NCI-H146 (cell line): ENCODE data around the gene GARIN5B.
"Not testable (repeated sequence)": the region's sequence is repeated elsewhere in the genome, so short reads cannot be mapped to it uniquely, and the experiment has no call there.

Experiments used
- DNase-seq: peaks from one replicate; lab custom pipeline; 2025; lab: John Stamatoyannopoulos, UW

Gene GARIN5B

DNA sequence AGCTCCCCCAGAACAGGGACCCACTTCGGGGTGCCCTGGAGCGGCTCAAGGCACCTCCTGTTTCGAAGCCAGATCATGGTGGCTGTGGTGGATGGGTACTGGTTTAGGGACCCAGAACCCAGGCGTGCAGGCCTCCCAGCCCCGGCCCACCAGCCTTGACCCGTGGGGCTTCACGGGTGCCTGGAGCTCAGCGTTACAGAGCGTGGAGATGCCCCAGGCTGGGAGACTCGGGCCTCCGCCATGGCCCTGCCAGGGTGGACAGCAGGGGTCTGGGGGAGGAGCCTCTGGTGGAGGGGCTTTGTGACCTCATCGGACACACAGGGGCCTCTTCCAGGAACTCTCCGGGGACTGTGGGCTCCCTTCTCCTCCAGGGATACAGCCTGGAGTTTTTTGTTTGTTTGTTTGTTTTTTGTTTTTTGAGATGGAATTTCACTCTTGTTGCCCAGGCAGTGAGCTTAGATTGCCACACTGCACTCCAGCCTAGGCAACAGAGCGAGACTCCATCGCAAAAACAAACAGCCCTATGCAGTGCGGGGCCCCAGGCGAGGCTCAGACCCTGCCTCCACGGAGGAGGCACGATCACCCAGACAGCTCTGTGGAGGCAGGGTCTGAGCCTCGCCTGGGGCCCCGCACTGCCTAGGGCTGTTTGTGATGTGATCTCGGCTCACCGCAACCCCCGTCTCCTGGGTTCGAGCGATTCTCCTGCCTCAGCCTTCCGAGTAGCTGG, at the start of gene GARIN5B:
Gene GARIN5B, minus strand, starts transcription at position 271 of the 727 bp plus-strand sequence. Its CDS starts 194 bp downstream, at position 77.
- DNase-seq, result no peak

DNA sequence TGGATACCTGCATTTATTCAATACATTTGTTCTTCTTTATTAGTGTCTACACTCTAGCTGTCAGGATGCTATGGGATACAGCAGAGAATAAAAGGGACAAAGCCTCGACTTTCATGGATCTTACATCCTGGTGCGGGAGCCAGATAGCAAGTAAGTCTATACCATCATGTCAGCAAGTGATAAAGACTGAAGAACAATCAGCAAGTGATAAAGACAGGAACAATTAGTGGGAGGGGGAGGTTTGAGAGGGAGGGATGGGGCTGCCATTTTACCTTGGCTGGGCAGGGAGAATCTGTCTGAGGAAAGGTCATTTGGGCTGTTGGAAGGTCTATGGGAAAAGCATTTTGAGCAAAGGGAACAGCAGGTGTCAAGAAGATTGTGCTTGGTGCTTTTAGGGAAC, 47.1 kb upstream of the GARIN5B start:
- DNase-seq, result no peak

- DNase-seq, result not testable (repeated sequence)
Observed at GRCh38 chr19:55409179-55409578, 46.1 kb upstream of the GARIN5B start.

DNA sequence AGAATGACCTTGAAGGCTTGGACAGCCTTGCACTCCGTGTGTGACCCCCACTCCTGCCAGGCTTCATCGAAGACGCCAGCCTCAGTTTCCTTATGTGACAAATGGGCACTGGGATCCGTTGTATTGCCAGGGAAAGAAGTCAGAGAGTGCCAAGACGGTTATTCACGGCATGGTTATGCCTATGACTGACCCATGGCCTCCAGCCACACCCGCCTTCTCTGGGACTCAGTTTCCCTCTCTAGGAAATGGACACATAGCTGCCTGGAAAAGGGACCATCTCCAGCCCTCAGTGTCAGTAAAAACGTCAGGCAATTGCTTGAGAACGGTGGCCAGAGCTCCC, 45.4 kb upstream of the GARIN5B start:
- no peak for DNase-seq

DNA sequence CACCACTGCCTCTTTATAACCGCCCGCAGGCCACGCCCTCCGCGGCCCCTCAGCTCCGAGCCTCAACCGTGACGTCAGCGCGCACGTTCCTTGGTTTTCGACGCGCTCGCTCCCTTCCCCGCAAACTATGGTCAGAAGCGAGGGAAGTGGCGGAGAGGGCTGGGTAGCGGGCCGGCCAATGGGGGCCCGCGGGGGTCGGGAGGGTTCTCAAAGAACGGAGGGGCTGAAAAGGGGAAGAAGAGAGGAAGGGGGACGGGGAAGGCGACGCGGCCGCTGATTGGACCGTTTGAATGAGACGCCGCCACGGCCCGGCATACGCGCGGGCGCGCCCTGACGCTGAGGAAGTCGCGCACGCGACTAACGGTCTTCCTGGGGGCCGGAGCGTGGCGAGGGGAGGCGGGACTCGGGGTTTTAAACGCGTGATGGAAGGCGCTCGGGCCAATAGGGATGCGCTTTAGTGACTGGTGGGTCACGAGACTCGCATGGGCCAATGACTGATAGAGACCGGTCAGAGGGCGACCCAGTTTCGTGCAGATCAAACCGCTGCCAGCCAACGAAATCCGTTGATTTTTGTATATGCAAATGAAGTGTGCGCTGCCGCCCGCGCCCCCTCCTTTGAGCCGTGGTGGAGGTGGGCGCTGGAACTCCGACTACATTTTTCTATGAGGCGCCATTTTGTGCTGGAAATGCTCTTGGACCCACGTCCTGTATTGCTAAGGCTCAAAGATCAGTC, 44.9 kb upstream of the GARIN5B start:
- peak; percentile 100 for DNase-seq

DNA sequence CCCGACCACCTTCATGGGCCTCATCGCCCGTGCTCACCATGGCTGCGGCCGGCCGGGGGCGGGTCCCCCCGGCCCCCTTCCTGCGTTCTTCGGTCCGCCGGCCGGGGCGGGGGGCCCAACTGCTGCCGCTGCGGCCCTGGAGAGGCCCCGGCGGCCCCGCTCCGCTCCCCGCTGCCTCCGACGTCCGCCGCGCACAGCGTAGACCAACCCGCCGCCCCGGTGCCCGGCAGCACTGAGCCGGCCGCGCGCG, 44.4 kb upstream of the GARIN5B start, which contains the start of gene UBE2S:
Gene UBE2S, minus strand, starts transcription at position 239 of the 250 bp plus-strand sequence. Its CDS starts 199 bp downstream, at position 40.
- not testable (repeated sequence) for DNase-seq

DNA sequence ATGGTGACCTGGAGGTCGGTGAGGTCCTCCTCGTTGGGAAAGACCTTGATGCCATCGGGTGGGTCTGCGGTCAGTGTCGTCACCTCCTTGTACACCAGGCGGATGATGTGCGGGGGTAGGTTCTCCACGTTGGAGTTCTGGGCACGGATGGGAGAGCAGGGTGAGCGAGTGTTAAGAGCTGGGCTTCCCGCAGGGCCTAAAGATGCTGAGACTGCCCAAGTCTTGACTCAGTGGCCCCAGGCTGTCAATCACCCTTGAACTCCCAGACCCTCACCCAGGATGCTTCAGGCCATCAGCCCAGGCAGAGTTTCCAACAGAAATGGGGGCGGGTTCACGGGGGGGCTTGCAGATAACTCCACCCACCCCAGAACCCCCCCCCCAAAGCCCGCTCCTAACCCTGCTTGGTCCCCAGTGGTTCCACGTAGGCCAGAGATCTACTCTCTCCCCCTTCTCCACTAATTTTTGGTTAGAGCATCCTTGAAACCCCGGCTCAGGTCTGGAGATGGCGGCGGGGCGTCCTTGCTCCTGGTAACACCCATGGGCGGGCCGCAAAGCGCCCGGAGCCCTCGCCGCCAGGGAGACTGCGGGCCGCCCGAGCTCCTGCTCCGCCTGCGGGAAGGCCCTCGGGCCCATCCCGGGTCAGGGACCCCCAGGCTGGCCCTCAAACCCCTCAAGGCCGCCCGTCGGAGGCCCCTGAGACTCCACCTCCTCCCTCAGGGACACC, 43.9 kb upstream of the GARIN5B start:
- DNase-seq, result peak; percentile 56

- no peak for DNase-seq
Observed at GRCh38 chr19:55406091-55406825, 43.2 kb upstream of the GARIN5B start.

GRCh38 chr19:55405638-55406037, 42.6 kb upstream of the GARIN5B start:
- no peak for DNase-seq

DNA sequence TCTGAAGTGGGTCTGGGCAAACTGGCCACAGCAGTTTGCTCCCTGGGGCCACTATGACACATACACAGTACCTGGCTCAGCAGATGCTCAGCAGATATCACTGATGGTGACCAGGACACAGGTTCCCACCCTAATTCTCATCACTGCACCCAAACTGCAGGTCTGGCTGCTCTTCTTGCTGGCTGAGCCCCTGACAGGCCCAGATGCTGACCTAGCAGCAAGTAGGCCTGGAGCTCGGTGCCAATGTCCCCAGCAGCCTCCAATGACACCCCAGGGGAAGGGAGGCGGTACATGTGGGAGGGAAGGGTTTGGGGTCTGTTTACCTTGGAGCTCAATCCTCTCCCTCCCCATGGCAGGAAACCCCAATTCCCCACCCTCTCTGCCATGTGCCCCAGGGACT, 39.4 kb upstream of the GARIN5B start:
- no peak for DNase-seq

GRCh38 chr19:55401390-55401789, 38.3 kb upstream of the GARIN5B start:
- not testable (repeated sequence) for DNase-seq

- no peak for DNase-seq
Observed at GRCh38 chr19:55400281-55401087, 37.4 kb upstream of the GARIN5B start.

DNA sequence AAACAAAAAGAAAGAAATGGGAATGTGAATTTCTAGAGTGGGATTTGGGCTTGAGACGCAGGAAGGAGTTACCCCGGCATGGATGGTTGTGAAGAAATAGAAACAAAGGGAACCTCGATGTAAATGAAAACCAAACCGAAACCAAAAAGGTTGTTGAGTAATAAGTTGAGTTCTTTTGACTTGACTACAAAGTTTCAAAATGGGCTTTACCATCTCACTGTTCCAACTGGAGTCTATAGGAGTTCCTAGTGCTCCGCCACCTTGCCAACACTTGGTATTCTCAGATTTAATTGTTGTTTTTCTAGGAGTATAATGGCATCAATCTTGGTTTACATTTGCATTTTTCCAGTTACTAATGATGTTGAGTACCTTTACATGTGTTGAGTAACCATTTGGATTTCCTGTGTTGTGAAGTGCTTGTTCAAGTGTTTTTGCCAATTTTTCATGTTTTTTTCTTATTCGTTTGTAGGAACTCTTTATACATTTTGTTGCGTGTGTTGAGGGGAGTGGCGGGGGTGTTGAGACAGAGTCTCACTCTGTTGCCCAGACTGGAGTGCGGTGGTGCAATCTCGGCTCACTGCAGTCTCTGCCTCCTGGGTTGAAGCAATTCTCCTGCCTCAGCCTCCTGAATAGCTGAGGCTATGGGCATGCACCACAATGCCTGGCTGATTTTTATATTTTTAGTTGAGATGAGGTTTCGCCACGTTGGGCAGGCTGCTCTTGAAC, 35.3 kb upstream of the GARIN5B start:
- no peak for DNase-seq

GRCh38 chr19:55392820-55393761, 30.0 kb upstream of the GARIN5B start:
- no peak for DNase-seq

- DNase-seq, result no peak
Observed at GRCh38 chr19:55391702-55392615, 28.9 kb upstream of the GARIN5B start.

- DNase-seq, result no peak
Observed at GRCh38 chr19:55391191-55391670, 28.2 kb upstream of the GARIN5B start.

GRCh38 chr19:55390461-55390880, 27.4 kb upstream of the GARIN5B start:
- peak; percentile 81 for DNase-seq
